Neural cell (in vitro differentiated cells): ENCODE results near the gene SSR4.

ENCODE experiments used
- EP300 ChIP-seq: fragments of 450-650 bp; conservative IDR thresholded peaks from 2 replicates; pipeline ENCODE4 v1.6.1; 2014; ENCODE audit warnings: antibody characterized with exemption, mild to moderate bottlenecking, moderate library complexity; ENCODE audit not compliant: poor library complexity, severe bottlenecking
- EZH2 ChIP-seq: fragments of 200-600, 300-800 bp; shearing (Covaris generic), sonication (generic); IDR thresholded peaks from 2 replicates; pipeline ENCODE4 v1.6.1; 2014; ENCODE audit warnings: antibody characterized with exemption, low read length, borderline replicate concordance, mild to moderate bottlenecking; ENCODE audit not compliant: insufficient read depth, poor library complexity, severe bottlenecking
- MXI1 ChIP-seq: fragments of 450-650 bp; conservative IDR thresholded peaks from 2 replicates; pipeline ENCODE4 v1.6.1; 2014; ENCODE audit warnings: antibody characterized with exemption, mild to moderate bottlenecking; ENCODE audit not compliant: poor library complexity, severe bottlenecking
- POLR2AphosphoS5 ChIP-seq: IDR thresholded peaks from 2 replicates; pipeline ENCODE4 v1.6.1; 2012
- RAD21 ChIP-seq: fragments of 450-650 bp; conservative IDR thresholded peaks from 2 replicates; pipeline ENCODE4 v1.6.1; 2014; ENCODE audit warnings: antibody characterized with exemption, mild to moderate bottlenecking, moderate library complexity
- SMC3 ChIP-seq: fragments of 450-650 bp; conservative IDR thresholded peaks from 2 replicates; pipeline ENCODE4 v1.6.1; 2014; ENCODE audit warnings: antibody characterized with exemption, mild to moderate bottlenecking, moderate library complexity; ENCODE audit not compliant: poor library complexity
- TAF1 ChIP-seq: IDR thresholded peaks from 2 replicates; pipeline ENCODE4 v1.6.1; 2012; ENCODE audit warnings: low read depth
- TF ChIP-seq, protein P1 (sequence below): fragments of 450-650 bp; IDR thresholded peaks from 2 replicates; pipeline ENCODE4 v1.5.1; 2014; ENCODE audit warnings: antibody characterized with exemption, mild to moderate bottlenecking, moderate library complexity; ENCODE audit not compliant: poor library complexity, severe bottlenecking
- TF ChIP-seq, protein P2 (sequence below): IDR thresholded peaks from 2 replicates; pipeline ENCODE4 v1.6.1; 2012; ENCODE audit warnings: borderline replicate concordance

GRCh38 chrX:153789654-153790053 lies 4.8 kb upstream of the SSR4 start:
- TF ChIP-seq RAD21 (no peak), POLR2AphosphoS5 (no peak), EP300 (no peak), EZH2 (no peak), SMC3 (no peak), TAF1 (no peak), MXI1 (no peak)
- TF ChIP-seq, protein P1, sequence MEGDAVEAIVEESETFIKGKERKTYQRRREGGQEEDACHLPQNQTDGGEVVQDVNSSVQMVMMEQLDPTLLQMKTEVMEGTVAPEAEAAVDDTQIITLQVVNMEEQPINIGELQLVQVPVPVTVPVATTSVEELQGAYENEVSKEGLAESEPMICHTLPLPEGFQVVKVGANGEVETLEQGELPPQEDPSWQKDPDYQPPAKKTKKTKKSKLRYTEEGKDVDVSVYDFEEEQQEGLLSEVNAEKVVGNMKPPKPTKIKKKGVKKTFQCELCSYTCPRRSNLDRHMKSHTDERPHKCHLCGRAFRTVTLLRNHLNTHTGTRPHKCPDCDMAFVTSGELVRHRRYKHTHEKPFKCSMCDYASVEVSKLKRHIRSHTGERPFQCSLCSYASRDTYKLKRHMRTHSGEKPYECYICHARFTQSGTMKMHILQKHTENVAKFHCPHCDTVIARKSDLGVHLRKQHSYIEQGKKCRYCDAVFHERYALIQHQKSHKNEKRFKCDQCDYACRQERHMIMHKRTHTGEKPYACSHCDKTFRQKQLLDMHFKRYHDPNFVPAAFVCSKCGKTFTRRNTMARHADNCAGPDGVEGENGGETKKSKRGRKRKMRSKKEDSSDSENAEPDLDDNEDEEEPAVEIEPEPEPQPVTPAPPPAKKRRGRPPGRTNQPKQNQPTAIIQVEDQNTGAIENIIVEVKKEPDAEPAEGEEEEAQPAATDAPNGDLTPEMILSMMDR = no peak
- TF ChIP-seq, protein P2, sequence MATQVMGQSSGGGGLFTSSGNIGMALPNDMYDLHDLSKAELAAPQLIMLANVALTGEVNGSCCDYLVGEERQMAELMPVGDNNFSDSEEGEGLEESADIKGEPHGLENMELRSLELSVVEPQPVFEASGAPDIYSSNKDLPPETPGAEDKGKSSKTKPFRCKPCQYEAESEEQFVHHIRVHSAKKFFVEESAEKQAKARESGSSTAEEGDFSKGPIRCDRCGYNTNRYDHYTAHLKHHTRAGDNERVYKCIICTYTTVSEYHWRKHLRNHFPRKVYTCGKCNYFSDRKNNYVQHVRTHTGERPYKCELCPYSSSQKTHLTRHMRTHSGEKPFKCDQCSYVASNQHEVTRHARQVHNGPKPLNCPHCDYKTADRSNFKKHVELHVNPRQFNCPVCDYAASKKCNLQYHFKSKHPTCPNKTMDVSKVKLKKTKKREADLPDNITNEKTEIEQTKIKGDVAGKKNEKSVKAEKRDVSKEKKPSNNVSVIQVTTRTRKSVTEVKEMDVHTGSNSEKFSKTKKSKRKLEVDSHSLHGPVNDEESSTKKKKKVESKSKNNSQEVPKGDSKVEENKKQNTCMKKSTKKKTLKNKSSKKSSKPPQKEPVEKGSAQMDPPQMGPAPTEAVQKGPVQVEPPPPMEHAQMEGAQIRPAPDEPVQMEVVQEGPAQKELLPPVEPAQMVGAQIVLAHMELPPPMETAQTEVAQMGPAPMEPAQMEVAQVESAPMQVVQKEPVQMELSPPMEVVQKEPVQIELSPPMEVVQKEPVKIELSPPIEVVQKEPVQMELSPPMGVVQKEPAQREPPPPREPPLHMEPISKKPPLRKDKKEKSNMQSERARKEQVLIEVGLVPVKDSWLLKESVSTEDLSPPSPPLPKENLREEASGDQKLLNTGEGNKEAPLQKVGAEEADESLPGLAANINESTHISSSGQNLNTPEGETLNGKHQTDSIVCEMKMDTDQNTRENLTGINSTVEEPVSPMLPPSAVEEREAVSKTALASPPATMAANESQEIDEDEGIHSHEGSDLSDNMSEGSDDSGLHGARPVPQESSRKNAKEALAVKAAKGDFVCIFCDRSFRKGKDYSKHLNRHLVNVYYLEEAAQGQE = no peak
